Bone marrow (tissue), 2 donors: ENCODE results near the gene DHX9.
A peak's percentile ranks its signal among the peaks of the same experiment; 100 is the strongest.

Experiments
- DNase-seq, 2 donors: peaks; one replicate each; lab custom pipeline; 2025; lab: John Stamatoyannopoulos, UW

Gene DHX9

GRCh38 chr1:182839209-182840066 lies at the start of gene DHX9:
Gene DHX9, plus strand, starts transcription at chr1:182839347. Its CDS starts 3,220 bp downstream, at chr1:182842567.
- DNase-seq, result peak; percentile 80 to 97

- no peak for DNase-seq
These were observed 47.6 kb upstream of the DHX9 start for GRCh38 chr1:182791281-182792179.

GRCh38 chr1:182794091-182794490 lies 45.1 kb upstream of the DHX9 start:
- no peak for DNase-seq

GRCh38 chr1:182794676-182795201 lies 44.4 kb upstream of the DHX9 start:
- DNase-seq, result no peak

- peak in 1 of 2 donors; percentile 73 for DNase-seq
These were observed 43.5 kb upstream of the DHX9 start for GRCh38 chr1:182795563-182796228.

- no peak for DNase-seq
These were observed 36.9 kb upstream of the DHX9 start for GRCh38 chr1:182802006-182802803.

- DNase-seq, result no peak
These were observed 35.3 kb upstream of the DHX9 start for GRCh38 chr1:182803846-182804245.

- DNase-seq, result no peak
These were observed 33.0 kb upstream of the DHX9 start for GRCh38 chr1:182806015-182806678.

- no peak for DNase-seq
These were observed 31.2 kb upstream of the DHX9 start for GRCh38 chr1:182807907-182808306.

- no peak for DNase-seq
These were observed 29.7 kb upstream of the DHX9 start for GRCh38 chr1:182809414-182809957.

GRCh38 chr1:182811975-182812722 lies 27.0 kb upstream of the DHX9 start:
- DNase-seq, result no peak

GRCh38 chr1:182816863-182817262 lies 22.3 kb upstream of the DHX9 start:
- no peak for DNase-seq

GRCh38 chr1:182817802-182818201 lies 21.3 kb upstream of the DHX9 start:
- DNase-seq, result no peak

GRCh38 chr1:182823220-182823619 lies 15.9 kb upstream of the DHX9 start:
- DNase-seq, result no peak

GRCh38 chr1:182826892-182827291 lies 12.3 kb upstream of the DHX9 start:
- no peak for DNase-seq

- peak in 1 of 2 donors; percentile 3 for DNase-seq
These were observed 9.7 kb upstream of the DHX9 start for GRCh38 chr1:182829285-182829932.

- DNase-seq, result no peak
These were observed 5.9 kb upstream of the DHX9 start for GRCh38 chr1:182833271-182833670.

- no peak for DNase-seq
These were observed 4.8 kb upstream of the DHX9 start for GRCh38 chr1:182834326-182834725.

GRCh38 chr1:182835806-182836205 lies 3.3 kb upstream of the DHX9 start:
- DNase-seq, result no peak
